Stimulated activated CD4-positive, alpha-beta T cell treated with anti-CD3 and anti-CD28 coated beads, Interleukin-2, amount 100 ng/mL, for 48 hours (primary cell): ENCODE data around the gene CISH.
A peak's percentile ranks its signal among the peaks of the same experiment; 100 is the strongest.

Experiments
- DNase-seq, 2 donors: peaks; one replicate each; pipeline ENCODE4 v3.0.0-alpha.2; 2020

CISH gene

DNA sequence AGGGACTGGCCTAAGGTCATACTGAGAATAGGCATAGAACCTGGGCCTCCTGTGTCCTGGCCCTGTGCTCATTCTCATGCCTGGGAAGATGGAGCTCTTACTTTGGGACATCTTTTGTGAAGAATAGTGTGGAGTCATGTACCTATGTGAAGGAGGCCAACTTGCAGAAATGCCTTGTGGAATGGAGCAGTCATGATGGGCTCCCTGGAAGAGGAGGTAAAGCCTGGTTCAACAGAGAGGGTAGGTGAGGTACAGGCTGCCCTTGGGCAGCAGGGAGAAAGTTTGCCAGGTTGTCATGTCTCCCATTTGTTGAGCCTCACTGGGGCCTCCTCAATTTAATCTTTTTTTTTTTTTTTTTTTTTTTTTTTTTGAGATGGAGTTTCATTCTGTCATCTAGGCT is 23.5 kb upstream of the CISH start:
- no peak for DNase-seq

- no peak for DNase-seq
Observed at GRCh38 chr3:50633230-50633790, 21.7 kb upstream of the CISH start.

DNA sequence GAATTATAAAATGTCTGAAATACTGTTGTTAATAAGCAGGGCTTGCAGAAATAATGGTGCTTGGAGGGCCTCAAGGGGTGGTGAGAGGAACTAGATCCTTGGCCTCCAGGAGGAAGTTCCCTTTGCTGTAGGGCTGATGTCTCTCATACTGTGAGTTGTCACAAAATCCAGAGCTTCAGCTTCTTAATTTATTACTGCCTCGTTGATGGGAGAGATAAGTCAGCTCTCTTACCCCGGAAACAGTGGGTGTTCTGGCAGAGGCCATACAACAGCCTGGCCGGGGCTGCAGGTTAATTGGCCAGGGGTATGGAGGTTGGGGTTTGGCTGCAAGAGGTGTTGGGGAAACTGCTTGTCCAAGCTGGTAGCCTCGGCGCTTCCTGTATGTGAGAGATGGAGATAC is 20.9 kb upstream of the CISH start:
- no peak for DNase-seq

DNA sequence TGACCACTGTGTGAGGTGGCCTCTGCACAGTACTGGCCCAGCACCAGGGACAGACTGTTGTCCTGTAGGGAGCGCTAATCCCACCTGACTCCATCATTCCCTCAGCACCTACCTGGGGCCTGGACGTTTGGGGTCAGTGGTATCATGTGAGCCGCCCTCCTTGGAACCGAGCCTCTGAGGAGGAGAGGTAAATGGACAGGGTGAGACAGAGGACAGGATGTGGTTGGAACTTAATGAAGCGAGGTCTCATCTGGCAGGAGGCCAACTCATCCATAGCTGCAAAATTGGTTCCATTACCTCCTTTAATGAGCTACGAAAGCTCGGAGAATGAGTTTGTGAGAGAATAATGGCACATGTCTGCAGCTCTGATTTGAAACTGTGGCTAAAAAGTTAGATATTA is 19.3 kb upstream of the CISH start:
- DNase-seq: no peak

GRCh38 chr3:50630394-50630793 is 18.8 kb upstream of the CISH start:
- no peak for DNase-seq

DNA sequence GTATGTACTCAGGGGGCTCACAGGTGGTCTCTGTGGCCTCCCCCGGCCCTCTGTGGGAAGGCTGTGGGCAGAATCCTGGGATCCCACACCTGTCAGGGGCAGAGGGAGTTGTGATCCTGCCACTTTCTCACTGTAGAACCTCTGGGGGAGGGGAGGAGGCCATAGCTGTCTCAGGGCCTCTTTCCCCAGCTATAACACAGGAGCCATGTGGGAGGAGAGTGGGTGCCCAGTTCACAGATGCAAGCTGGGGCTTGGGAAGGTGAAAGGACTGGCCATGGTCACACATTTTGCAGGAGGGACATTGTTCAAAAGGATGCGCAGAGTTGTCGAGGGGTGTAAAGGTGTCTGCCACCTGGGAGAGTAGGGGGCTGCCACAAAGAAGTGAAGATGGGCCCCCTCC is 17.0 kb upstream of the CISH start:
- DNase-seq: no peak

DNA sequence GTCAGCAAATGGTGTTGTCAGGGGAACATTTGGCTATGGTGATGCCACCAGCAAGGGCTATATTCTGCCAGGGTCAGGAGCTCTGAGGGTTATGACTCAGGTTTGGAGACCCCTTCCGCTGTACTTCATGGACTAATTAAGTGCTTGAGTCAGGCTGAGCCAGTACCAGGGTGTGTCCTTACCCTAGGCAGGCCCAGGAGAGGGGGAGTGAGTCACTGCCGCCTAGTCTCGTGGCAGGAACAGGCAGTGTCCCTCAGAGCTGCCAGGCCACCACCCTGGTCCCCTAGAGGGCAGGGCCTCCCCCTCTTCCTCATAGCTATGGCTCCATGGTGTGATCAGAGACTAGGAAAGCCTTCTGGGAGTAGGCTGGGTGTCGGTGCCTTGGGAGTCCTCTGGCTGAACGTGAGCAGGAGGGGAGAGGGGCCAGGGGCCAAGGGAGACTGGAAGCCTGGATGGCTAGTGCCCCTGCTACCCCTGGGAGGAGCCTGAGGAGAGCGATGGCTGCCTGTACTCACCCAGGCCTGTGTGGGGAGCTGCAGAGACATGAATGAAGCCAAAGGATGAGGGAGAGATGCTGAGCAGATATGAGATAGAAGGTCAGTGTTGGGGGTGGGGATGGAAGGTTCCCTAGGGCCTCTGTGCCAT is 16.0 kb upstream of the CISH start:
- no peak for DNase-seq

GRCh38 chr3:50626401-50626800 is 14.8 kb upstream of the CISH start:
- no peak for DNase-seq

DNA sequence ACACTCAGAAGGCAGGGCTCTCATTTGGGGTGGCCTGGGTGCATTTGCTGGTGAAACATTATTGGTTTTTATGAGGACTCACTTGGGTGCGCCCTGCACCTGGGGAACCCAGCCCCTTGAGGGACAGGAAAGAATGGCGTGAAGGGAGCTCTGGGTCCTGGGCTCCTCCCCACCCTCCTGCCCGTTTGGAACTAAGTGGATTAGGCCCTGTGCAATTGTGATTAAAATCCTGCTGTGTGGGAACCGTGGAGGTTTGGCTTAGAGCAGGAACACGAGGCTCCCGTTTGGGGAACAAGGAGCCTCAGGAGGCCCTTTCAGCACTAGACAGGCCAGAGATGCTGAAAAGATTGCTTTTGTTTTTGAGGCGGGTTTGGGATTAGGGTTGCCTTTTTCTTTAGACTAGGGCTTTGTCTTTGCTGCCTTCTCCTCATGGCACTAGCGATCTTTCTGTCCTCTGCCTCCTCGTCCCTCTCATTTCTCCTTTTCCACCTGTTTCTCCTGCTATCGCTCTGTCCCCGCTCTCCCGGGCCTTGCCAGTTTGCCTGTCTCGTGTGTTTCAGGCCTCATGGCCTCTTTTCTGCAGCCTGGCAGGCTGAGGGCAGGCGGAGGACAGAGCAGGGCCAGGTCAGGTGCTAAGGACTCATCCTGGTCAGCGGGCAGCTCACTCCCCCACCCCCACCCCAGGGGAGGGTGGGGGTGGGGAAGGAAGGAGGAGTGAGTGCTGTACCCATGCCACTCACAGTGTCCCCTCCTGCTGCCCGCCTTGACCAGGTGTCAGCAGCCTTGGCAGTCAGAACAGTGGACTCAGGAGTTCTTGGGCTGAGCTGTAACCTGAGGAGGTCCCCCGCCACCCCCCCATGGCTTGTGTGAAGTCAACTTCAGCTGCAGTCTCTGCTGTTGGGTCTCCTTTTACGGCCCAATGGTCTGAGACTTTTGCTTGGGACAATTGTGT is 13.9 kb upstream of the CISH start:
- no peak for DNase-seq

DNA sequence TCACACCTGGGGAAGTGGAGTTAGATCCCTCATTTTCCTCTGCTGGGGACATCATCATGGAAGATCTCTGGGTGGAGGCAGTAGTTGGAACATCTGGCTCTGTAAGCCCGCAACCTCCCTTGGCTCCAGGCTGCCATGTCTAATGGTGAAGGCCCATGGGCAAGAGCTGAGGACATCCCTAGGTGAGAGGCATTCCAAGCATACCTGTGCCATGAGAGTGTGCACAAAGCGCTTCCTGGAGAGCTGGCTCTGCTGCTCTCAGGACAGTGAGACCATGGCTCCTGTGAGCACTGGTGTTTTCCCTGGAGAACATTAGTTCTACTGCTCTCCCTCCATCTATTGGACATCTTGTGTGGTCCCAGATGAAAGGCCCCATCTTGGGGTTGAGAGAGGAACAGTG is 13.1 kb upstream of the CISH start:
- no peak for DNase-seq

DNA sequence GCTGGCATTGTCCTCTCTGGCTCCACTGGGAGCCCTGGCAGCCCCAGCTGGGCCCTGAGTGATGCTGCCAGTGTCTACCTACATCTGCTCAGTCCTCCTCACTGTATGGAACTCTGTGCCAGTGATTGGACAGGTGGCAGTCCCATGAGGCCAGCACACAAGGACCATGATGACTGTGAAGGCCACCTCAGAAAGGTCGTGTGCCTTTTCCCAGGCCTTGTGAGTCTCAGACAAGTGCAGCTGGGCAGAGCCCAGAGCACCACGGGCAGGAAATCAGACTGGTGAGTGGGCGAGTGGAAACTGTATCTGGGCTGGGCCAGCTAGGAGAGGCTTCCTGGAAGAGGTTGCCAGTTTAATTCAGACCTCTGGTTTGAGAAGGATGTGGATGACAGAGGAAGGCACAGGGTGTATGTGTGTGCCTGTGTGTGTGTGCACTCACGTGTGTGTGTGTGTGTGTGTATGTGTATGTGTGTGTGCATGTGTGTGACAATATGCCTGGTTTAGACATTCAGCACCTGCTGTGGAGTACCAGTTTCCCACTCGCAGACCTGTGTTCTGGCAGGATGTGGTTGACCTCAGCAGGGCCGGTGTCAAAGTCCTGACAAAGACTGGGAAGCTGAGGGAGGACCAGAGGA is 12.4 kb upstream of the CISH start:
- DNase-seq: peak; percentile 51 to 54

- no peak for DNase-seq
Observed at GRCh38 chr3:50622881-50623280, 11.3 kb upstream of the CISH start.

- no peak for DNase-seq
Observed at GRCh38 chr3:50620820-50621219, 9.2 kb upstream of the CISH start.

GRCh38 chr3:50620420-50620819 is 8.8 kb upstream of the CISH start:
- DNase-seq: no peak

- DNase-seq: no peak
Observed at GRCh38 chr3:50617911-50618481, 6.4 kb upstream of the CISH start.

GRCh38 chr3:50617096-50617791 is 5.7 kb upstream of the CISH start, which contains the start of gene MAPKAPK3:
Gene MAPKAPK3, plus strand, starts transcription at chr3:50617151. Its CDS starts 415 bp downstream, at chr3:50617566.
- no peak for DNase-seq

DNA sequence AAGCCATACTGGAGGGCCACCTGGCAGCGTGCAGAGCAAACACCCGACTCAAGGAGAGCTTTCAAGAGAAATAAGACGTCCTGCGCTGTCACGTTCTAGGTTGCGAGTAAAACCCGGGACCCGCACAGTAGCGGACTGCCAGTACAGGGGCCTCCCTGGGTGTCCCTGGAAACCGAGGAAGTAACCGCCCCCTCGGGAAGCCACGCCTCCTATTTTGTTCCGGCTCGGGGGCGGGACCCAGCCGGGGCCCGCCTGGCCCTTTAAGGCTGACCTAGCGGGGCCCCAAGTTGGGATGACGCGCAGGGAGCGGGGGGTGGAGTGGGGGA is 5.2 kb upstream of the CISH start:
- DNase-seq: peak; percentile 94

DNA sequence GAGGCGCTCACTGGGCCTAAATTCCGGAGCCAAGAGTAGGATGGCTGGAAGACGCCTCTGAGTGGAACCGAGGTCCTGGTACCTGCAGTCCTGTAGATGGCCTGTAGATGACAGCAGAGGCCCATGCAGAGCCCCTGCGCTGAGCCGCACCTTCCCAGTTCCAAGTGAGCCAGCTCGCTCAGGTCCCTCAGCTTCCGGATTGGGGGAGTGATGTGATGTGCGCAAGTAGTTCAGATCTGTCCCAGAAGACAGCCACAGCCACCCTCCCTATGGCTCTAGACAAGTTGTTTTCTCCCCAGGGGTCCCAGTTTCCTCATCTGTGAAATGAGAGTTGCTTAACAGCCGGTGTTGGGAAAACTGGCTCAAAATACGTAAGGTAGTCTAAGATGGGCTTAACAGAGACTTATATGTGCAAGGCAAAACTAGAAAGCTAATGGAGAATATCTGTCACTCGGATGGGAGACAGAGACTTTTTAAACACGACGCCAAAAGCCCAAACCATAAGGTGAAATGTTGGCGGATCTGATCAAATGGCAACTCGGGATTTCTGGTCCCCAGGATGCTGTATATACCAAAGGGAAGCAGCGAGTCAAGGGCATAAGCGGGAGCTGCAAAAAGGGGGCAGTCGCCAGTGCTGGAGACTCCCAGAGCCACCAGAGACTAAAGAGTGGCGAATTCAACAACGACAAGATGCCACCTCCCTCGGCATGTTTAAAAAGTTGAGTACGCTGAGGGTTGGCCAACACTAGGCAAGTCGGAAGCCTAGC is 4.6 kb upstream of the CISH start:
- DNase-seq: peak; percentile 75 to 80

GRCh38 chr3:50615190-50615589 is 3.6 kb upstream of the CISH start:
- DNase-seq: no peak

DNA sequence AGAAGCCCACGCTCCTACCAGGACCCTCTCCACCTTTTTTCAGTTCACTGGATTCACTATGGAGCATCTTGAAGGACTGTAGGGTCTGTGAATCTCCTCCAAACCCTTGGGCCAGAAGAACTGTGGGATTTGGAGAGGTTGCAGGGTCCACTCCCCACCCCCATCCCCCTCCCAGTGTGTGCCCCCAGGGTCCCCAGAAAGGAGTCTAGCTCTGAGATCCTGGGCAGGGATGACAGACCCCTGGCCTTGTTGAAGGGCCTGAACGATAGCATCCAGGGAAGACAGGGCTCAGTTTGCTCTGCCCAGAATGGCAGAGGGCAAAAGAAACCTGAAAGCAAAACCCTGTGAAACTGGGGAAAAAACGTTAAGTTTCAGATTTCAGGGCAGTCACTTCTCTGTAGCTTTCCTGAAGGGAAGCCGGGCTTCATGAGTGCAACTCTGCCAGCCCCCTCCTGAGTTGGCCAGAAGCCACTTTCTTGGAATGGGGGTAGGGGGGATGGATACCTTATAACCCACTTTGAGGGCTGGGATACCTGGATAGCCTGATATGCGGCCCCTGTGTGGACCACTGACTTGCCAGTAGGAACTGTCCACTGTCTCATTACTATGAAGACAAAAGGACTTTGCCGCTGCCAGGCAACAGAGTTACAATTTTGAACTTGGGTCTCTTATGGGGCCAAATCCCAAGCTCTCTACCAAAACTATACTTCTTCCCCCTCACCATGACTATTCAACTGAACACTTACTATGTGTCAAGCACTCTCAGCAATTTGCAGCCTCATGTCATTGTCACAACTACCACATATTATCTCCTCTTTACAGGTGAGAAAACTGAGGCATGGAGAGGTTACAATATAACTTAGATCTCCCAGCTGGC is 1.6 kb upstream of the CISH start:
- DNase-seq: no peak
